Stimulated activated CD4-positive, alpha-beta T cell treated with anti-CD3 and anti-CD28 coated beads, Interleukin-4, amount 100 ng/mL, for 24 hours (primary cell): ENCODE data around the gene GIPC1.
"Not testable (repeated sequence)": the region's sequence is repeated elsewhere in the genome, so short reads cannot be mapped to it uniquely, and the experiment has no call there.

Experiments
- DNase-seq: peaks from one replicate; pipeline ENCODE4 v3.0.0-alpha.2; 2020

GIPC1 gene

GRCh38 chr19:14496029-14496833 is at the start of gene GIPC1:
GIPC1 (minus strand) TSS chr19:14496127; CDS start chr19:14482976, 13,151 bp downstream.
- DNase-seq, result peak; percentile 83

GRCh38 chr19:14545716-14546082 is 49.8 kb upstream of the GIPC1 start:
- DNase-seq, result no peak

- DNase-seq, result no peak
These were observed 49.2 kb upstream of the GIPC1 start for GRCh38 chr19:14544977-14545715.

GRCh38 chr19:14544047-14544446 is 48.1 kb upstream of the GIPC1 start:
- no peak for DNase-seq

- DNase-seq, result no peak
These were observed 46.9 kb upstream of the GIPC1 start for GRCh38 chr19:14542711-14543328.

GRCh38 chr19:14541979-14542378 is 46.1 kb upstream of the GIPC1 start:
- DNase-seq, result not testable (repeated sequence)

GRCh38 chr19:14540741-14541525 is 45.0 kb upstream of the GIPC1 start:
- DNase-seq, result no peak

- peak; percentile 32 for DNase-seq
These were observed 41.2 kb upstream of the GIPC1 start for GRCh38 chr19:14536926-14537692.

GRCh38 chr19:14533450-14533849 is 37.5 kb upstream of the GIPC1 start:
- DNase-seq, result no peak

- no peak for DNase-seq
These were observed 34.6 kb upstream of the GIPC1 start for GRCh38 chr19:14530506-14530905.

GRCh38 chr19:14530005-14530348 is 34.0 kb upstream of the GIPC1 start:
- DNase-seq, result no peak

GRCh38 chr19:14529254-14530004 is 33.5 kb upstream of the GIPC1 start, which contains the start of gene TECR:
TECR (plus strand) TSS chr19:14529594; CDS start chr19:14529697, 103 bp downstream.
- DNase-seq, result peak; percentile 100

GRCh38 chr19:14528419-14529253 is 32.7 kb upstream of the GIPC1 start:
- DNase-seq, result no peak

- DNase-seq, result no peak
These were observed 30.5 kb upstream of the GIPC1 start for GRCh38 chr19:14526423-14526822.

- DNase-seq, result no peak
These were observed 29.8 kb upstream of the GIPC1 start for GRCh38 chr19:14525729-14526128.

- no peak for DNase-seq
These were observed 24.6 kb upstream of the GIPC1 start for GRCh38 chr19:14520543-14520942.

GRCh38 chr19:14519860-14520407 is 24.0 kb upstream of the GIPC1 start:
- peak; percentile 40 for DNase-seq

- DNase-seq, result no peak
These were observed 23.4 kb upstream of the GIPC1 start for GRCh38 chr19:14519245-14519859.

- DNase-seq, result peak; percentile 63
These were observed 22.0 kb upstream of the GIPC1 start, which contains the start of gene DNAJB1 for GRCh38 chr19:14517840-14518505. DNAJB1 (minus strand) TSS chr19:14518397; CDS start chr19:14518349, 48 bp downstream.
